SK-N-SH (cell line): ENCODE data around the gene NR3C1. TPM values are rescaled to one million over a fixed set of nuclear protein-coding genes. Genes with fewer than 3 reads are reported as not detected.

ENCODE experiments used
- CTCF ChIA-PET: fragments of 300-600, 350-600 bp; formaldehyde crosslinking; extraction: SDS; loops from one replicate; lab custom pipeline; 2021; lab: Yijun Ruan, JAX
- POLR2A ChIA-PET: fragments of 350-600 bp; sonication (Branson Sonifier 250); formaldehyde crosslinking; extraction: SDS; loops from one replicate; lab custom pipeline; 2020; ENCODE audit warnings: antibody characterized with exemption, inconsistent platforms; lab: Yijun Ruan, JAX
- DNase-seq: peaks from one replicate; pipeline ENCODE4 v3.0.0; 2012
- H2AFZ ChIP-seq: fragments of 200-600 bp; sonication (generic); 2 replicates; pipeline ENCODE4 v1.8.1; 2016; ENCODE audit warnings: antibody characterized with exemption, mild to moderate bottlenecking, low read depth
- H3F3A ChIP-seq: fragments of 200-600 bp; sonication (generic); replicated peaks from 2 replicates; pipeline ENCODE3; 2016; ENCODE audit warnings: antibody characterized with exemption, mild to moderate bottlenecking; ENCODE audit not compliant: insufficient read depth
- H3K27ac ChIP-seq, 2 experiments: fragments of 200-500 bp in 1 of 2; fragments of 200-600 bp in 1 of 2; sonication (Bioruptor generic) in 1 of 2; sonication (generic), shearing (Covaris generic) in 1 of 2; 2 replicates each; pipeline versions ENCODE4 v1.5.1 to v1.6.1; 2014 to 2016; ENCODE audit warnings: low read depth in 2 of 2, inconsistent platforms in 1 of 2, low read length in 1 of 2, mild to moderate bottlenecking in 1 of 2, mixed read lengths in 1 of 2
- H3K27me3 ChIP-seq: fragments of 200-600 bp; sonication (generic), shearing (Covaris generic); 2 replicates; pipeline ENCODE4 v1.6.1; 2016; ENCODE audit warnings: mixed run types; ENCODE audit not compliant: insufficient read depth
- H3K36me3 ChIP-seq, 2 experiments: fragments of 200-500 bp in 1 of 2; fragments of 200-600 bp in 1 of 2; sonication (Bioruptor generic) in 1 of 2; sonication (generic) in 1 of 2; replicated peaks in 1 of 2; 2 replicates each; pipeline versions ENCODE3 to v1.5.1; 2014 to 2016; ENCODE audit warnings: low read length in 1 of 2, mild to moderate bottlenecking in 1 of 2; ENCODE audit not compliant: insufficient read depth in 2 of 2, control insufficient read depth in 1 of 2
- H3K4me1 ChIP-seq, 2 experiments: fragments of 200-500 bp in 1 of 2; fragments of 200-600 bp in 1 of 2; sonication (Bioruptor generic) in 1 of 2; sonication (generic), shearing (Covaris generic) in 1 of 2; 2 replicates each; pipeline versions ENCODE4 v1.5.1 to v1.6.1; 2014 to 2016; ENCODE audit warnings: low read depth in 1 of 2, low read length in 1 of 2, mixed run types in 1 of 2; ENCODE audit not compliant: insufficient read depth in 2 of 2, control insufficient read depth in 1 of 2
- H3K4me2 ChIP-seq: fragments of 200-600 bp; sonication (generic), shearing (Covaris generic); 2 replicates; pipeline ENCODE4 v1.6.1; 2017; ENCODE audit warnings: mixed run types
- H3K4me3 ChIP-seq, 2 experiments: fragments of 200-500 bp in 1 of 2; fragments of 200-600 bp in 1 of 2; sonication (Bioruptor generic) in 1 of 2; sonication (generic), shearing (Covaris generic) in 1 of 2; 2 replicates each; pipeline versions ENCODE4 v1.5.1 to v1.8.1; 2014 to 2016; ENCODE audit warnings: low read depth in 2 of 2, inconsistent platforms in 1 of 2, low read length in 1 of 2, mild to moderate bottlenecking in 1 of 2, mixed read lengths in 1 of 2, moderate library complexity in 1 of 2
- H3K79me2 ChIP-seq: fragments of 200-600 bp; sonication (generic); 2 replicates; pipeline ENCODE4 v1.8.1; 2017; ENCODE audit warnings: mild to moderate bottlenecking; ENCODE audit not compliant: insufficient read depth
- H3K9ac ChIP-seq: fragments of 200-600 bp; sonication (generic); 2 replicates; pipeline ENCODE4 v1.6.1; 2017; ENCODE audit warnings: mixed run types
- H3K9me2 ChIP-seq: fragments of 200-600 bp; sonication (generic); 2 replicates; pipeline ENCODE4 v1.6.1; 2017; ENCODE audit warnings: mixed run types
- H3K9me3 ChIP-seq: fragments of 200-600 bp; sonication (generic); 2 replicates; pipeline ENCODE4 v1.6.1; 2017; ENCODE audit warnings: mixed run types, mild to moderate bottlenecking, moderate library complexity
- H4K20me1 ChIP-seq: fragments of 200-600 bp; sonication (generic); 2 replicates; pipeline ENCODE4 v1.6.1; 2017; ENCODE audit warnings: mild to moderate bottlenecking, mixed run types; ENCODE audit not compliant: insufficient read depth
- ELF1 ChIP-seq: IDR thresholded peaks from 2 replicates; pipeline ENCODE4 v1.4.0; 2012
- EP300 ChIP-seq, 2 experiments: IDR thresholded peaks; 2 replicates each; pipeline versions ENCODE4 v1.4.0 to v1.6.1; 2012; ENCODE audit warnings: borderline replicate concordance in 1 of 2, low read depth in 1 of 2, low read length in 1 of 2
- EZH2phosphoT487 ChIP-seq: fragments of 200-600 bp; sonication (generic); IDR thresholded peaks from 2 replicates; pipeline ENCODE4 v1.6.1; 2017; ENCODE audit warnings: low read depth, mixed run types, mild to moderate bottlenecking, antibody characterized with exemption, moderate library complexity, borderline replicate concordance
- FOSL2 ChIP-seq: IDR thresholded peaks from 2 replicates; pipeline ENCODE4 v1.4.0; 2012; ENCODE audit warnings: low read depth, mild to moderate bottlenecking, moderate library complexity, borderline replicate concordance
- FOXJ3 ChIP-seq: sonication (generic); formaldehyde crosslinking; IDR thresholded peaks from 2 replicates; pipeline ENCODE4 v1.5.1; 2020; ENCODE audit warnings: mild to moderate bottlenecking, missing genetic modification reagents
- FOXM1 ChIP-seq: IDR thresholded peaks from 2 replicates; pipeline ENCODE4 v1.4.0; 2012; ENCODE audit warnings: low read depth, mild to moderate bottlenecking
- GABPA ChIP-seq: IDR thresholded peaks from 2 replicates; pipeline ENCODE4 v1.4.0; 2012; ENCODE audit warnings: low read depth, mild to moderate bottlenecking
- GATA2 ChIP-seq: sonication (generic); formaldehyde crosslinking; IDR thresholded peaks from 2 replicates; pipeline ENCODE4 v1.5.0; 2020; ENCODE audit warnings: mild to moderate bottlenecking, missing genetic modification reagents
- JUND ChIP-seq: IDR thresholded peaks from 2 replicates; pipeline ENCODE4 v1.4.0; 2012
- MEF2A ChIP-seq: IDR thresholded peaks from 2 replicates; pipeline ENCODE4 v1.4.0; 2012; ENCODE audit warnings: low read depth, borderline replicate concordance
- MXI1 ChIP-seq: IDR thresholded peaks from 2 replicates; pipeline ENCODE4 v1.6.1; 2012; ENCODE audit warnings: mild to moderate bottlenecking, low read depth, low read length, improper control_type of control experiment
- NFIC ChIP-seq: IDR thresholded peaks from 2 replicates; pipeline ENCODE4 v1.4.0; 2012; ENCODE audit warnings: borderline replicate concordance
- POLR2AphosphoS5 ChIP-seq: IDR thresholded peaks from 2 replicates; pipeline ENCODE4 v1.6.1; 2012; ENCODE audit warnings: low read depth, low read length
- RAD21 ChIP-seq: IDR thresholded peaks from 2 replicates; pipeline ENCODE4 v1.6.1; 2012; ENCODE audit warnings: mild to moderate bottlenecking, low read length
- RCOR1 ChIP-seq: fragments of 150-350 bp; IDR thresholded peaks from 2 replicates; pipeline ENCODE4 v1.6.1; 2017; ENCODE audit warnings: antibody characterized with exemption, low read length
- RFX5 ChIP-seq: IDR thresholded peaks from 2 replicates; pipeline ENCODE4 v1.6.1; 2012; ENCODE audit warnings: mild to moderate bottlenecking, improper control_type of control experiment, low read length
- RXRA ChIP-seq: IDR thresholded peaks from 2 replicates; pipeline ENCODE4 v1.4.0; 2012; ENCODE audit warnings: low read depth, mild to moderate bottlenecking, borderline replicate concordance
- SMC3 ChIP-seq: IDR thresholded peaks from 2 replicates; pipeline ENCODE4 v1.6.1; 2012; ENCODE audit warnings: low read depth, low read length, improper control_type of control experiment
- TCF12 ChIP-seq: IDR thresholded peaks from 2 replicates; pipeline ENCODE4 v1.4.0; 2012
- YY1 ChIP-seq: IDR thresholded peaks from 2 replicates; pipeline ENCODE4 v1.4.0; 2012; ENCODE audit warnings: low read depth, mild to moderate bottlenecking
- WGBS: methylation state at CpG from one replicate; pipeline ENCODE4 v1.1.6; 2017; ENCODE audit warnings: low lambda C conversion rate; 5-methylcytosine and 5-hydroxymethylcytosine counted together
- polyA plus RNA-seq, 3 experiments: library from polyadenylated mRNA; depleted of rRNA; stranded (reverse); fragments of >200 nt; gene quantifications; 2 replicates each; pipeline ENCODE4 v1.2.3, GENCODE V29; 2012
- TF ChIP-seq, protein P1 (sequence below): fragments of 150-350 bp; IDR thresholded peaks from 2 replicates; pipeline ENCODE4 v1.6.1; 2016; ENCODE audit warnings: mild to moderate bottlenecking, low read depth, low read length
- TF ChIP-seq, protein P2 (sequence below): IDR thresholded peaks from 2 replicates; pipeline ENCODE4 v1.6.1; 2012; ENCODE audit warnings: mild to moderate bottlenecking, low read depth, low read length, moderate library complexity
- TF ChIP-seq, protein P3 (sequence below): fragments of 150-350 bp; IDR thresholded peaks from 2 replicates; pipeline ENCODE4 v1.6.1; 2017; ENCODE audit warnings: antibody characterized with exemption, low read length, low read depth, borderline replicate concordance
- TF ChIP-seq, protein P4 (sequence below): IDR thresholded peaks from 2 replicates; pipeline ENCODE4; 2012
- TF ChIP-seq, protein P5 (sequence below): IDR thresholded peaks from 2 replicates; pipeline ENCODE4 v1.4.0; 2012; ENCODE audit warnings: low read depth

The NR3C1 gene
- polyA plus RNA-seq, 1 of the 3 experiments (the other 2 are of a cell fraction) = 7.1 TPM

DNA sequence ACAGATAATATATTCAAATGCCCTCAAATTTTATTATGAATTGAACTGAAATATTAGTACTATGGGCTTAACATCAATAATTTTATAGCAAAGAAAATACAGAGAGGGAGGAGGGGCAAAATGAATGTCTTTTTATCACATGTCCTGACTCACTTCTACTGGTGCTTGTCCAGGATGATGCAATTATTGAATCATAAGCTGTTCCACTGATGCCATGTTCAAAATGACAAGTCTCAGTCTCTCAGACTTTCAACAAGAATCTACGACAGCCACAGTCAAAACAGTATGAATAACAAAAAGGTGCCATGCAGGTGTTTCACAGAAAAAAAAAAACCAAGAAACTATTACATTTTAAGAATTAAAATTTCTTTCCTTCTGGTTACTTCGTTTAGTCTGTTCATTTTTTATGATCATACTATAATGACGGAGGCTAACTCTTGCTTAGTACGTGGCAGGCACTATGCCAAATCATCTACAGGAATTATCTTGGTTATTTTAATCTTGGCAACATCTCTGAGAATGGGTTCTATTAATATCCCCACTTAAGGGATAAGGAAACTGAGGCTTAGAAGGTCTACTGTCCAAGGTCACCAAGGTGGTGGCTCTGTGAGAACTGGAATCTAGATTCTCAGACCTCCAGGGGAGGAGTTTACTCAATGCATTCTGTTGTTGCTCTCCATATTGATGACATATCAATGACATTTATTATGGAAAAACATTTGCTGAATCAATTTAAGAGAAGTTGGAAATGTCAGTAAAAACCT, 61.5 kb downstream of the NR3C1 start:
- ChIA-PET CTCF (no interaction called here), POLR2A (no interaction called here)
- no peaks in the 10 kb centered on the region for H3K27me3 ChIP-seq
- DNase-seq = no peak
- no peak overlapping the region for H3K9ac ChIP-seq
- no peak overlapping the region for H3K4me2 ChIP-seq
- no peak overlapping the region for H2AFZ ChIP-seq
- H3K9me3 ChIP-seq = no peaks in the 10 kb centered on the region
- H3K79me2 ChIP-seq = peaks cover 94% of the 10 kb centered on the region
- no peak overlapping the region for H3K4me3 ChIP-seq
- peak overlapping the region in 1 of 2 experiments; percentile 59; a peak in 2 of 4 replicates for H3K27ac ChIP-seq
- H3K4me1 ChIP-seq = peaks cover 0 to 2% of the 10 kb centered on the region in 2 experiments; a peak in 2 of 4 replicates
- 91% methylated on average over 4 of the region's 4 CpGs for WGBS
- no peaks in the 10 kb centered on the region for H4K20me1 ChIP-seq
- no peaks in the 10 kb centered on the region for H3K9me2 ChIP-seq
- peaks cover 0 to 12% of the 10 kb centered on the region in 2 experiments for H3K36me3 ChIP-seq
- peaks cover 8% of the 10 kb centered on the region for H3F3A ChIP-seq
- TF ChIP-seq, protein P1, sequence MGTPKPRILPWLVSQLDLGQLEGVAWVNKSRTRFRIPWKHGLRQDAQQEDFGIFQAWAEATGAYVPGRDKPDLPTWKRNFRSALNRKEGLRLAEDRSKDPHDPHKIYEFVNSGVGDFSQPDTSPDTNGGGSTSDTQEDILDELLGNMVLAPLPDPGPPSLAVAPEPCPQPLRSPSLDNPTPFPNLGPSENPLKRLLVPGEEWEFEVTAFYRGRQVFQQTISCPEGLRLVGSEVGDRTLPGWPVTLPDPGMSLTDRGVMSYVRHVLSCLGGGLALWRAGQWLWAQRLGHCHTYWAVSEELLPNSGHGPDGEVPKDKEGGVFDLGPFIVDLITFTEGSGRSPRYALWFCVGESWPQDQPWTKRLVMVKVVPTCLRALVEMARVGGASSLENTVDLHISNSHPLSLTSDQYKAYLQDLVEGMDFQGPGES = no peak
- TF ChIP-seq, protein P2, sequence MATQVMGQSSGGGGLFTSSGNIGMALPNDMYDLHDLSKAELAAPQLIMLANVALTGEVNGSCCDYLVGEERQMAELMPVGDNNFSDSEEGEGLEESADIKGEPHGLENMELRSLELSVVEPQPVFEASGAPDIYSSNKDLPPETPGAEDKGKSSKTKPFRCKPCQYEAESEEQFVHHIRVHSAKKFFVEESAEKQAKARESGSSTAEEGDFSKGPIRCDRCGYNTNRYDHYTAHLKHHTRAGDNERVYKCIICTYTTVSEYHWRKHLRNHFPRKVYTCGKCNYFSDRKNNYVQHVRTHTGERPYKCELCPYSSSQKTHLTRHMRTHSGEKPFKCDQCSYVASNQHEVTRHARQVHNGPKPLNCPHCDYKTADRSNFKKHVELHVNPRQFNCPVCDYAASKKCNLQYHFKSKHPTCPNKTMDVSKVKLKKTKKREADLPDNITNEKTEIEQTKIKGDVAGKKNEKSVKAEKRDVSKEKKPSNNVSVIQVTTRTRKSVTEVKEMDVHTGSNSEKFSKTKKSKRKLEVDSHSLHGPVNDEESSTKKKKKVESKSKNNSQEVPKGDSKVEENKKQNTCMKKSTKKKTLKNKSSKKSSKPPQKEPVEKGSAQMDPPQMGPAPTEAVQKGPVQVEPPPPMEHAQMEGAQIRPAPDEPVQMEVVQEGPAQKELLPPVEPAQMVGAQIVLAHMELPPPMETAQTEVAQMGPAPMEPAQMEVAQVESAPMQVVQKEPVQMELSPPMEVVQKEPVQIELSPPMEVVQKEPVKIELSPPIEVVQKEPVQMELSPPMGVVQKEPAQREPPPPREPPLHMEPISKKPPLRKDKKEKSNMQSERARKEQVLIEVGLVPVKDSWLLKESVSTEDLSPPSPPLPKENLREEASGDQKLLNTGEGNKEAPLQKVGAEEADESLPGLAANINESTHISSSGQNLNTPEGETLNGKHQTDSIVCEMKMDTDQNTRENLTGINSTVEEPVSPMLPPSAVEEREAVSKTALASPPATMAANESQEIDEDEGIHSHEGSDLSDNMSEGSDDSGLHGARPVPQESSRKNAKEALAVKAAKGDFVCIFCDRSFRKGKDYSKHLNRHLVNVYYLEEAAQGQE = no peak
- no peak; the same call in 1 of the 2 replicates for TF ChIP-seq TCF12
- TF ChIP-seq RAD21 = no peak
- peak; percentile 44; the same call in 1 of the 2 replicates for TF ChIP-seq FOSL2
- TF ChIP-seq RXRA = no peak
- TF ChIP-seq YY1 = no peak
- no peak for TF ChIP-seq MEF2A
- TF ChIP-seq RCOR1 = no peak
- no peak for TF ChIP-seq EZH2phosphoT487
- no peak for TF ChIP-seq GATA2 (CRISPR knock-in tag)
- no peak for TF ChIP-seq POLR2AphosphoS5
- TF ChIP-seq FOXM1 = no peak
- 0 out of 2 replicates have a peak, but pooled peaks have one; percentile 25 for TF ChIP-seq JUND
- TF ChIP-seq, protein P3, sequence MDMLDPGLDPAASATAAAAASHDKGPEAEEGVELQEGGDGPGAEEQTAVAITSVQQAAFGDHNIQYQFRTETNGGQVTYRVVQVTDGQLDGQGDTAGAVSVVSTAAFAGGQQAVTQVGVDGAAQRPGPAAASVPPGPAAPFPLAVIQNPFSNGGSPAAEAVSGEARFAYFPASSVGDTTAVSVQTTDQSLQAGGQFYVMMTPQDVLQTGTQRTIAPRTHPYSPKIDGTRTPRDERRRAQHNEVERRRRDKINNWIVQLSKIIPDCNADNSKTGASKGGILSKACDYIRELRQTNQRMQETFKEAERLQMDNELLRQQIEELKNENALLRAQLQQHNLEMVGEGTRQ = no peak
- TF ChIP-seq, protein P4, sequence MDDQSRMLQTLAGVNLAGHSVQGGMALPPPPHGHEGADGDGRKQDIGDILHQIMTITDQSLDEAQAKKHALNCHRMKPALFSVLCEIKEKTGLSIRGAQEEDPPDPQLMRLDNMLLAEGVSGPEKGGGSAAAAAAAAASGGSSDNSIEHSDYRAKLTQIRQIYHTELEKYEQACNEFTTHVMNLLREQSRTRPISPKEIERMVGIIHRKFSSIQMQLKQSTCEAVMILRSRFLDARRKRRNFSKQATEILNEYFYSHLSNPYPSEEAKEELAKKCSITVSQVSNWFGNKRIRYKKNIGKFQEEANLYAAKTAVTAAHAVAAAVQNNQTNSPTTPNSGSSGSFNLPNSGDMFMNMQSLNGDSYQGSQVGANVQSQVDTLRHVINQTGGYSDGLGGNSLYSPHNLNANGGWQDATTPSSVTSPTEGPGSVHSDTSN = peak; percentile 36; the same call in 1 of the 2 replicates
- no peak for TF ChIP-seq MXI1
- TF ChIP-seq NFIC = no peak; the same call in 1 of the 2 replicates
- no peak for TF ChIP-seq GABPA
- TF ChIP-seq EP300 (IDR thresholded peaks at IDR 0.05; ENCODE audit: borderline replicate concordance in 1 of 2, low read depth in 1 of 2, low read length in 1 of 2) = no peak
- TF ChIP-seq SMC3 = no peak
- no peak for TF ChIP-seq FOXJ3
- TF ChIP-seq, protein P5, sequence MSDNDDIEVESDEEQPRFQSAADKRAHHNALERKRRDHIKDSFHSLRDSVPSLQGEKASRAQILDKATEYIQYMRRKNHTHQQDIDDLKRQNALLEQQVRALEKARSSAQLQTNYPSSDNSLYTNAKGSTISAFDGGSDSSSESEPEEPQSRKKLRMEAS = peak; percentile 42; the same call in 1 of the 2 replicates
- TF ChIP-seq ELF1 = no peak
- TF ChIP-seq RFX5 = no peak
